NCI-H128 (cell line): ENCODE results near the gene TAS2R14.

Experiments
- DNase-seq: peaks from one replicate; lab custom pipeline; 2025; ENCODE audit not compliant: unreplicated experiment; lab: John Stamatoyannopoulos, UW

TAS2R14 gene, protein sequence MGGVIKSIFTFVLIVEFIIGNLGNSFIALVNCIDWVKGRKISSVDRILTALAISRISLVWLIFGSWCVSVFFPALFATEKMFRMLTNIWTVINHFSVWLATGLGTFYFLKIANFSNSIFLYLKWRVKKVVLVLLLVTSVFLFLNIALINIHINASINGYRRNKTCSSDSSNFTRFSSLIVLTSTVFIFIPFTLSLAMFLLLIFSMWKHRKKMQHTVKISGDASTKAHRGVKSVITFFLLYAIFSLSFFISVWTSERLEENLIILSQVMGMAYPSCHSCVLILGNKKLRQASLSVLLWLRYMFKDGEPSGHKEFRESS

DNA sequence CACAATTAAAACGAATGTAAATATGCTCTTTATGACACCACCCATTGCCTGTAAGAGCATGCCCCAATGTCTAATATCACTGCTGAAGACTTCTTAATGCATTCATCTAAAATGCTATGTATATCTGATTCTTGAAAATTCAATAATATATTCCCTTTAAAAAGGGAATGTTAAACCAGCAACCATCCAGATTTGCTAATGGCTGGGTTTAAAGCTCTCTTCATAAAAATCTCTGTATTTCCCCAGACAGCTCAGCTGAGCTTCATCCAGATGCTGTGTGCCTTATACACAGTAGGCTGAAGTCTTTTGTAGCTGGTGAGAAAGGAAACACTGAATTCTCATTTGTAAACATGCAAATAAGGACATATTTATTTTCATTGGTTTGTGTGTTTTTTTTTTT is at the start of gene TAS2R14:
Gene TAS2R14, minus strand, starts transcription at position 101 of the 400 bp plus-strand sequence. Its CDS starts 56 bp downstream, at position 45.
- DNase-seq, result no peak

DNA sequence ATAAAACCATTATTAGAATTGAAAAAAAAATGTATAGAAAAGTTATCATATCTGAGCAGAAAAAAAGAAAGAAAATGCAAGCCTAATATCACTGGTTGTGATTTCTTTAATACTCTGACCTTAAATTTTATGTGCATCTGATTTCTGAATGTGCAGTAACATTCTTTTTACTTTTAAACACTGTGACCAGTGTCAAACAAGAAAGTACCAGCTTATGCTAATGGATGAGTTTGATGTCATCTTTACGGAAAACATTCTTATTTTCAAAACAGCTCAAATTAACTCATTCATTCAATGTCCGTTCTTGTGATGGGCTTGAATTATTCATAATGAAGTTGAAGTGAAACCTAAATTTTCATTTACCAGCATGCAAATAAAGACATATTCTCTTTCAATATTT is 47.7 kb upstream of the TAS2R14 start, which contains the start of gene TAS2R50:
Gene TAS2R50, minus strand, starts transcription at position 101 of the 400 bp plus-strand sequence. Its CDS starts 52 bp downstream, at position 49.
- DNase-seq, result no peak

- no peak for DNase-seq
Measured at GRCh38 chr12:10982244-10982643, 43.2 kb upstream of the TAS2R14 start.

- no peak for DNase-seq
Measured at GRCh38 chr12:10974965-10975364, 35.9 kb upstream of the TAS2R14 start.

GRCh38 chr12:10968765-10969456 is 29.8 kb upstream of the TAS2R14 start:
- no peak for DNase-seq

DNA sequence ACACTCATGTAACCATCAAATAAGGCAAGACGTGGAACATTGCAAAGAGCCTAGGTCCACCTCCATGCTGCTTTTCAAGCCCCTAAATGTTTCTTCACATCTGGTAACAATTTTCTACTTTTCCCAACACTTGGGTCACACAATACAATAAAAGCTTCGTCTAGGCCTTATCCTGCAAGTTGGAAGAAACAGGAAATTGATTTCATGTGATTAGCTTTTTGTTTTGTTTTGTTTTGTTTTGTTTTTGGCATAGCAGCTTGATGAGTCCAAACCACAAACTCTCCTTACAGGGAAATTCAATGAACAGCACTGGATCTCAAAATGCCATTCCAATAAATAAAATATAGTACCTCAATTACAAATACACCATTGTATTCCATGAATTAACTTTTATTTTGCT is 28.3 kb upstream of the TAS2R14 start:
- no peak for DNase-seq

DNA sequence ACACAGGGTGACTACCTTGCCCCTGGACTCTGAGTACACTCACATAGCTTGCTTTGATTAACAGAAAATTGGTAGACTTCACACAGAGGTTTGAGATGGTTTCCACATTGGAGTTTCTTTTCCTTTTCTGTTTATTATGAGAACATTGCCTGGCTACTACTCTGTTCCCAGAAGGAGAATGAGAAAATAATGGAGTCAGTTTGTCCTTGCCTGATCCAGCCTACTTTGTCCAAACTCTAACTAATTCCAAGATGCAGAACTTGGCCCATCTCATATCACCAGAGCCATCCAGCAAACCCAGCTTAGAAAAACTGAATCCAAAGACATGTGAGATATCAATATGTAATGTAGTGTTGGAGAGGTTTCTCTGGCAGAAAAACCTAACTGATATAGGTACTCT is 27.3 kb upstream of the TAS2R14 start:
- no peak for DNase-seq

DNA sequence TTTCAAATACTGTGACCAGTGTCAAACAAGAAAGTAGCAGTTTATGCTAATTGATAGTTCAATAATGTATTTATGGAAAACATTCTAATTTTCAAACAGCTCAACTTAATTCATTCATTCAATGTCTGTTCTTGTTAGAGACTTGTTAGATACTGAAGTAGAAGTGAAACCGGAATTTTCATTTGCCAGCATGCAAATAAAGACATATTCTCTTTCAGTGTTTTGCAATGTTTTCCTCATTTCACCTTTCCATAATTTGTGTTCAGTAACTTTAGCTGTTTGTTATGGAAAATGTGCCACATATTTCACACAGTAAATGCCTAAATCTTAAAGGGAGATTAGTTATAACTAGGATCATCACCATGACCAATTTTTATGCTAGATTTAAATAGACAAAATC is 26.4 kb upstream of the TAS2R14 start:
- DNase-seq, result no peak

DNA sequence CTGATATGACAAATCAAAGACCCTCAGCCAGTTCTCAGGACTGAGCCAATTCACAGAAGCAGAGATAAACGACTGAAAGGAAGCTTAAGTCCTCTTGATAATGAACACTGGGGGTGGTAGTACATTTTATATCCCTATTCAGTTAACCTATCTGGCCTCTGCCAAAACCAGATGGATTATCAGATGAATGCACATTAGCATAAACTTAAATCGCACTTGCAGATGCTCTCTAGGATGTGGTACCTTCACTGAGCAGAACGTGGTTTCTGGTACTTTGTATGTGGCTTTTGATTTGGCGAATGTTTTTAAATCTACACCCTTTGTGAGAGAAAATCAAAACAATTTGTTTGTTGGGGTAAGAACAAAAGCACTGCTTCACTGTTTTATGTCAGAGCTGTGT is 21.1 kb upstream of the TAS2R14 start:
- DNase-seq, result no peak

DNA sequence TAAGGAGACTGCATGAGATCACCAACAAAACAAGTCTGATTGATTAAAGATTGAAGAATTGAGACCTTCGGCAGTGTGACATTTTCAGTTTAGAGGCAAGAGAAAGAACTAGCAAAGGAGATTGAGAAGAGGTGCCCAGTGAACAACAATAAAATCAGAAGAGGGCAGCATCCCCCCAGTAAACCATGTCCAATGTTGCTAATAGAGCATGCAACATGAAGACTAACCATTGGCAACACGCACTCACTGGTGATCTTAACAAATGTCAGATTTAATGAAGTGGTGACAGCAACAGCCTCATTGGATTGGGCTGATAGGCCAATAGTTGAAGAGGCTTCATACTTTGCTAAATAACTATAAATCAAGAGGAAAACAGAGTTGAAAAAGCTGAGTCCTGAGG is 20.7 kb upstream of the TAS2R14 start:
- DNase-seq, result no peak

GRCh38 chr12:10957741-10958140 is 18.7 kb upstream of the TAS2R14 start:
- DNase-seq, result no peak

- no peak for DNase-seq
Measured at GRCh38 chr12:10956085-10956484, 17.0 kb upstream of the TAS2R14 start.

DNA sequence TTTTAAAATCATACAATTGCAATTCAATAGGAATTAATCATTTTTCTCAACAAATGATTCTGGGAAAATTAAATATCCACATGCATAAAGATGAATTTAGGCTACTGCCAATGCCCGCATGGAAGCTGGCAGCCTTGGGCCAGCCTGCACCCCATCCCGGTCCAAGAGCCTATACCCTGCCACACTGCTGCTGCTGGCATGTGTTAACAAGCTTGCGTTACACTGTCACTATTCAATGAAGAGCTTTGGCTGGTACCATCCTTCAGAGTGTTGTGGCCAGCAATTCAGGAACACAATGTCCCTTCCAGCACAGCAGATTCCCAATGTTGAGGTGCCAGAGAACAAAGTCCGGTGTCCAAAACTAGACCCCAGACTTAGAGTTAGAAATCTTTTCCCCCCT is 13.6 kb upstream of the TAS2R14 start:
- no peak for DNase-seq

- DNase-seq, result no peak
Measured at GRCh38 chr12:10943167-10943566, 4.1 kb upstream of the TAS2R14 start.

- DNase-seq, result no peak
Measured at GRCh38 chr12:10941916-10942607, 3.0 kb upstream of the TAS2R14 start.

DNA sequence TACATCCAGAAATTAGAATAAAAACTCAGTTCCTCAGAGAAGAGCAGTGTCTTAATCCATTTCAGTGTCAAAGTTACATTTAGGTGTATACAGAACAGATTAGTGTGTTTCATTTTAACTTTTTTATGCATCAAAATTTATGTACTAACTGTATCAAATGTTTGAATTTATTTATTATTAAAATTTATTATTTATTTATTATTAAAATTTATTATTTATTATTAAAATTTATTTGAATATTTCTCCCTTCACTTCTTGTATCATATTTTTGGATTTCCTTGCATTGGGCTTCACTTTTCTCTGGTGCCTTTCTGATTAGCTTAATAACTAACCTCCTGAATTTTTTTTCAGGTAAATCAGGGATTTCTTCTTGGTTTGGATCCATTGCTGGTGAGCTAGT is 2.3 kb upstream of the TAS2R14 start:
- no peak for DNase-seq

DNA sequence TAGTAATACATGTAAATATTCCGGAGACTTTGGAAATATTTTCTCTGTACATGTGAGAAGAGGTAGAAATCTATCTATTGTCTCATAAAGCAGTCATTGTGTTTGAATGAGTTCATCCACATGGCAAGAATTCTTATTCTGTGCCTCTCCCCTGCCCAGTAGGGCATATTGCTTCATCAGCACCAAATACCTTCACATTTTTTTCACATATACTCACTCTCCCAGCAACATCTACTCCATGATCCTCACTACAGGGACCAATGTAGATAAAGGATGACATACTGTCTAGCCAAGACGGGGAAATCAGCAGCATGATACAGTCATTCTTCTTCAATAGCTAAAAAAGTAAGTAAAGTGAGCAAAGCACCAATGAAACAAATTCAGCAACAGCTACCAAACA is 1.3 kb upstream of the TAS2R14 start:
- DNase-seq, result no peak

DNA sequence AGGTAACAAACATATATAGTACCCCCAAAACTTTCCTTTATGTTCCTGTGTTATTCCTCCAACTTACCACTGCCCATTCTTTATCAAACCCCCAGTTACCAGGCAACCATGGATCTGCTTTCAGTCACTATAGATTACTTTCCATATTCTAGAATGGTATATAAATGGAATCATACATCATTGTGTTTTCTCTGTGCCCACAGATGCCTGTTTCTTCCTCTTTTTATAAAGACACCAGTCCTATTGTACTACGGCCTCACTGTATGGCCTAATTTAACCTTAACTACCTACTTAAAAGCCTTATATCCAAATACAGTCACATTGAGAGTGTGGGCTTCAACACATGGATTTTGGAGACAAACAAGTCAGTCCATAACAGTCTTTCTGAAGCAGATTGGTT is 2.6 kb downstream of the TAS2R14 start:
- DNase-seq, result no peak

- no peak for DNase-seq
Measured at GRCh38 chr12:10928746-10929286, 10.2 kb downstream of the TAS2R14 start, which contains the start of gene PRH2. PRH2 (plus strand) TSS chr12:10929236; CDS start chr12:10929274, 38 bp downstream.

DNA sequence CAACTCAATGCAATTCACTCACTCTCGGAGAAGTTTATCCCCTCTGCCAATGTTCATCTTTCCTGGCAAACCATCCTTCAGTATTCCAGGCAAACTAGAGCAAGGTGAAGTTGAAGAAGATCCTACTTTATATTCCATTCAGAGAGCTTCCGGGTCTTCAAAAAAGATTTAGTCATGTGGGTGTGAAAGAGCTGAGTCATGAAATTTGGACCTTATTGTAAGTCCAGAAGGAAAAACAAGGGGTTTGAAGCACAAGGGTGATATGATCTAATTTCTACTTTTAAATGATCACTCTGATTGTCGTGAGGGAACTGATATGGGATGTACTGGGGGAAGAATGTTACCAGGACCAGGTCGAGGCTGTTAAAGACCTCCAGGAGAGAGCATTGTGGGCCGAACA is 12.8 kb downstream of the TAS2R14 start:
- DNase-seq, result no peak

DNA sequence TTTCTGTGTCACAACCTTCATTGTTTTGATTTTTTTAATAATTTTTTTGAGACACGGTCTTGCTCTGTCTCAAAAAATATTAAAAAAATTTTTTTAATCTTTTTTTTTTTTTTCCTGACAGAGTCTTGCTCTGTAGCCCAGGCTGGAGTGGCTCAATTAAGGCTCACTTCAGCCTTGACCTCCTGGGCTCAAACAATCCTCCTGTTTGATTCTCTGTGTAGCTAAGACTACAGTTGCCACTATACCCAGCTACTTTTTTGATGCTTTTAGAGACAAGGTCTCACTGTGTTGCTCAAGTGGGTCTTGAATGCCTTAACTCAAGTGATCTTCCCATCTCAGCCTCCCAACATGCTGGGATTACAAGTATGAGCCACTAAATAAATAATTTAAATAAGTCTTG is 19.3 kb downstream of the TAS2R14 start:
- no peak for DNase-seq

DNA sequence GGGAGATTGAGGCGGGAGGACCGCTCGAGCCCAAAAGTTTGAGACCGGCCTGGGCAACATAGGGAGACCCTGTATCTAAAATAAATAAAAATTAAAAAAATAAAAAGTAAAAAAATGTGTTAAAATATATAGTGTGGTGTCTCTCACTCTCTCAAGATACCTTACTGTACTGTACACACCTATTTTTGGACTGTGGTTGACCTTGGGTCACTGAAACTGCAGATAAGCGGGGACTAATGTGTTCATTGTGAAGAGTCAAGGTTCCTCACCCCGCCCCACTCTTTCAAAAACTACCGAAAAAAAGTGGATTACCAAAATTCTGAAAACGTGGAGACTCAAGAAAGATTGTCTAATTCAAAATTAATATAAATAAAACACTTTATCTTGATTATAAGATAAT is 28.7 kb downstream of the TAS2R14 start:
- no peak for DNase-seq
